ENCODE results near the gene ALCAM.

The ALCAM gene

GRCh38 chr3:105480768-105481167 lies 114.1 kb downstream of the ALCAM start:
- no peak for DNase-seq (ENCODE audit: low read depth in 1 of 2, low spot score in 1 of 2)

- DNase-seq (ENCODE audit: low read depth in 1 of 2, low spot score in 1 of 2), result no peak
These were observed 116.8 kb downstream of the ALCAM start for GRCh38 chr3:105483476-105483875.

- DNase-seq (ENCODE audit: low read depth in 1 of 2, low spot score in 1 of 2), result no peak
These were observed 123.3 kb downstream of the ALCAM start for GRCh38 chr3:105490045-105490444.

DNA sequence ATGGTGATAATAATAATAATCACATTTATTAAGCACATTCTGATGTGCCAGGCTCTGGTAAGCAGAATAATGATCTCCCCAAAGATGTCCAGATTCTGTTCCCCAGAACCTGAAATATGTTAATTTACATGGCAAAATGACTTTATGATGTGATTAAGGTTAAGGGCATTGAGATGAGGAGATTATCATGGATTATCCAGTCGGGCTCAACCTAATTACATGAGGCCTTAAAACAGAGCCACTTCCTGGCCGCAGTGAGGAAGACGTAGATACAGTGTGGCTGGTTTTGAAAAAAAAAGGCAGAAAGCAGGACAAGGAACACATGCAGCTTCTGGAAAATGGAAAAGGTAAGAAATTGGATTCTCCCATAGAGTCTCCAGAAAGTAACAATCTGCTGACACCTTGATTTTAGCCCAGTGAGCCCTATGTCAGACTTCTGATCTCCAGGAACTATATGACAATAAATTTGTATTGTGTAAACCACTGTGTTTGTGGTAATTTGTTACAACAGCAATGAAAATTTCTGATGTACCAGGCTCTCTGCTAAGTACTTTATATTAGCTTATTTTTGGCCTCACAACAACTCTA lies 126.7 kb downstream of the ALCAM start:
- DNase-seq (ENCODE audit: low read depth in 1 of 2, low spot score in 1 of 2), result no peak

DNA sequence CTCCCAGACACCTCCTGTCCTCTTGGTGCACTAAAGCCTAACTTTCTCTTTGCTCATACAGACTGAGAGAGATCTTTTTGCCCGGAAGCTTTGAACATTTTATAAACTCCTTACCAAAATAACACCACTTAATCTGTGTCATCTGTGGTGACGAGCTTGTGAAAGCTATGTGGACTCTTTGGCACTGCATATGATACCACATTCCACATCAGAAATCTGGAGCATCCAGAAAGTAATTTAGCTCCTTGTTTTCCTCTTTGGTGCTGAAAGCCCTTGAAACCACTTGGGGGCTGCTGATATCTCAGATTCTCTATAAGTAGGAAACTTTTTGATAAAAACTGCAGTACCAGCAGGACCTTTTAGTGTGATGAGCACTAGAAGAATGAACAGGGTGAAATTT lies 128.3 kb downstream of the ALCAM start:
- DNase-seq (ENCODE audit: low read depth in 1 of 2, low spot score in 1 of 2), result no peak

DNA sequence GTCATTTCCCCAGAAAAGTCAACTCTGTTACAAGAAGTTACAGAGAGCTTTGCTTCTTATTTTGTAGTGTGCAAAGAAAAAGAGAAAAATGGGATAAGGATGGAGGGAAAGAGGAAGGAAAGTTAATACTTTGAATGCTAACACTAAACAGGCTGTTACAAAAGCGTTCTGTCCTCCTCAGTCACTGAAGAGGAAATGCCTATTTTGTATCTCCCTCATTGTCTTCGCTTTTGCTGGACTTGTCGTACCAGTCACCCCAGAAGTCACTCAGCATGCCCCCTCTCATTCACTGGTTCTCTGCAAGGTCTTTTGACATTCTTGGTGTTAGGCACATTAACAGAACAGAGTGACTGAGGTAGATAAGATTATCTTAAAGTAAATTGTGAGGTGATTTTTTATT lies 129.6 kb downstream of the ALCAM start:
- DNase-seq (ENCODE audit: low read depth in 1 of 2, low spot score in 1 of 2), result no peak

DNA sequence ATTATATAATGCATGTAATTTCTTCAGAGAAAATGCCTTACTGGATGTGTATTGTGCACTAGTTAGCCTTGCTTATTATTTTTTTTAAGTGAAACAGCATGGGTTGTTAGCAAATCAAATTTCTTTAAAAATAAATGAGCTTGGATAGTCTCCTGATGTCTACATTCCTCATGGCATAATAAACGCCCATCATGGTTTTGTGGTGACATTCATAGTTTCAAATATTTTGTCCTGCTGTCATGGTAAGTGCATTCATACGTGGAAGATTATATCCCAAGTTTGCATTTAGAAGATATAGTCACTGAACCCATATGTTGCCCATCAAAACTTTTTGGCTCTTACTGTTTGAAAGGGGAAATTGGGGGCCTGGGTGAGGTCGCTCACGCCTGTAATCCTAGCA lies 130.7 kb downstream of the ALCAM start:
- no peak for DNase-seq (ENCODE audit: low read depth in 1 of 2, low spot score in 1 of 2)

DNA sequence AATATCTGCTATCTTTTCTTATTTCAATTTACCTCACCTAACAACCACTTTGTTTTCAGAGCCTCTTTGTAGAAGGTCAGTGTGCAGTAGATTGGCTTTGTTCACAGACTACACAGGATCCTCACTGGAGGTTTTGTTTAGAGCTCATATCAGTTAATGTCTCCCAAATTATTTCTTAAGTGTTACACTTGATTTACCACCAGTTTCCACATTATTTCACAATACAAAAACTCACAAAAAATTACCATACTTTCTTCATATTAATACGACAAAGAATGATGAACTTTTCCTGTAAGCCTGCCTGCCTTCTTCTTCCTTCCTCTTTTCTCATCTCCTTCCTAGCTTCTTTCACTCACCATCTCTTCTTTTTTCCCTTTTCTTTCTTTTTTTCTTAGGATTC lies 133.3 kb downstream of the ALCAM start:
- no peak for DNase-seq (ENCODE audit: low read depth in 1 of 2, low spot score in 1 of 2)

GRCh38 chr3:105502333-105502732 lies 135.6 kb downstream of the ALCAM start:
- no peak for DNase-seq (ENCODE audit: low read depth in 1 of 2, low spot score in 1 of 2)

- no peak for DNase-seq (ENCODE audit: low read depth in 1 of 2, low spot score in 1 of 2)
These were observed 136.5 kb downstream of the ALCAM start for GRCh38 chr3:105503191-105503593.

GRCh38 chr3:105504440-105504951 lies 137.8 kb downstream of the ALCAM start:
- no peak for DNase-seq (ENCODE audit: low read depth in 1 of 2, low spot score in 1 of 2)

- no peak for DNase-seq (ENCODE audit: low read depth in 1 of 2, low spot score in 1 of 2)
These were observed 138.5 kb downstream of the ALCAM start for GRCh38 chr3:105505170-105505569.

DNA sequence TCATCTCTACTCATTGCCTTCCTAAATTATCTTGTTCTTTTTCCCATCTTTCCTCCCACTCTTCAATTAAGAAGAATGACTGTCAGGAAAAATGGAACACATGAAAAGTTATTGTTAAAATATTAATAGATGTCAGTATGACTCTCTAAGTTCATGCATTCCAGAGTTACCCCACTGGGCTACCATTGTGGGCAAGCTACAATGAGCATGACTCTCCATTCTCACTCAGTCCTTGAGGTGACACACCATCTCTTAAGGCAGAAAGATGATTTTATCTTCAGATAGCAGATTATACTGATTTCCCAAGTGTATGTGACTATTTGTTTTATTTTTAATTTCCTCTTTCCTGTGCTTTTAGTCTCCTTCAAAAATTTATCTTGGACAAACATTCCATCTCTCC lies 144.3 kb downstream of the ALCAM start:
- no peak for DNase-seq (ENCODE audit: low read depth in 1 of 2, low spot score in 1 of 2)

GRCh38 chr3:105512061-105512460 lies 145.4 kb downstream of the ALCAM start:
- no peak for DNase-seq (ENCODE audit: low read depth in 1 of 2, low spot score in 1 of 2)

GRCh38 chr3:105513042-105513441 lies 146.3 kb downstream of the ALCAM start:
- no peak for DNase-seq (ENCODE audit: low read depth in 1 of 2, low spot score in 1 of 2)

DNA sequence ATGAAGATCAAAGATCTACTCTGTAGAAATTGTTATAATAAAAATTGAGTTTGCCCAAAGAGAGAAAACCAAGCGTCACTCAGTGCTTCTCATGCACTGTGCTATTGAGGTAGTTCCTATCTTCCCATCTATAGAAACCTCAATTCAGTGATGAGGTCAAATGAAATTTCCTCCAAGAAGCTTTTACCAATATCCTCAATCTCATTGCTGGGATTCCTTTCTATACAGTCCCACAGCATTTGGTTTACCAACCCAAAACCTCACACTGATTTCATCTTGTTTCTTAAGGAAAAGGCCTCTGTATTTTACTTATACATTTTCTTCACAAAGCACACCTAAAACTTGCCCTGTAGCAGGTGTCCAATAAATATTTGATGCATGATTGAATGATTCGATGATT lies 147.2 kb downstream of the ALCAM start:
- DNase-seq (ENCODE audit: low read depth in 1 of 2, low spot score in 1 of 2), result no peak

DNA sequence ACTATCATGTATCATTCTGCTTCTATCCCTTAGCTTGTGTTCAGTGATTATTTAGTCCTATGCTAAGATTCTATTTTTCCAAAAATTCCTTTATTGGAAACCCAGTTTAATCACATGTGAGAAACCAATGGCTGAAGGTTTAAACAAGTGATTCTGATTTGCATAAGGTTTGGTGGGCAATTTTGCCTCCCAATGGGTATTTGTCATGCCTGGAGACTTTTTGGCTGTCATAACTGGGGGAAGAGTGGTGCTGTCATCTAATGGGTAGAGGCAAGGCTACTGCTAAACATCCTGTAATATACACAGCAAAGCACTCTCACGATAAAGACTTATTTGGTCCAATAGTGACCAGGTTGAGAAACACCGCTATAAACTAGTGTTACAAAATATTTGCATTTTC lies 148.7 kb downstream of the ALCAM start:
- no peak for DNase-seq (ENCODE audit: low read depth in 1 of 2, low spot score in 1 of 2)

DNA sequence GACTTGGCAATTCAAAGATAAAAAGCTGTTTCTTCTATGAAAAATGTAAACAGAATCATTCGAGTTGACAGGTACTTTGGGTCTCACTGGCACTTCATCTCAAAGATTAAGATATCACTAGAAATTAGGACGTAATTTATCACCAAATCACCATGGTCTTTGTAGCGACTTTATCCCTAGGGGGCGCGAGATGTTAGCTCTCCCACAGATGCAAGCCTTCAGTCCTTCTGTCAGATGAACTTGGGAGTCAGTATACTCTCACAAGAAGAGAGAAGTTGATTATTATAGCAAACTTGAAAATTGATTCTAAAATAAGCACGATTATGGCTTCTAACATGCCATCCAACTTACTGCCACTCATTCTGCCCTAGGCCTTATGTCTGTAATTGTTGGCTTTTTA lies 150.3 kb downstream of the ALCAM start:
- DNase-seq (ENCODE audit: low read depth in 1 of 2, low spot score in 1 of 2), result no peak

GRCh38 chr3:105518203-105518602 lies 151.5 kb downstream of the ALCAM start:
- DNase-seq (ENCODE audit: low read depth in 1 of 2, low spot score in 1 of 2), result no peak

GRCh38 chr3:105518806-105519418 lies 152.2 kb downstream of the ALCAM start:
- no peak for DNase-seq (ENCODE audit: low read depth in 1 of 2, low spot score in 1 of 2)

- no peak for DNase-seq (ENCODE audit: low read depth in 1 of 2, low spot score in 1 of 2)
These were observed 155.1 kb downstream of the ALCAM start for GRCh38 chr3:105521770-105522169.

DNA sequence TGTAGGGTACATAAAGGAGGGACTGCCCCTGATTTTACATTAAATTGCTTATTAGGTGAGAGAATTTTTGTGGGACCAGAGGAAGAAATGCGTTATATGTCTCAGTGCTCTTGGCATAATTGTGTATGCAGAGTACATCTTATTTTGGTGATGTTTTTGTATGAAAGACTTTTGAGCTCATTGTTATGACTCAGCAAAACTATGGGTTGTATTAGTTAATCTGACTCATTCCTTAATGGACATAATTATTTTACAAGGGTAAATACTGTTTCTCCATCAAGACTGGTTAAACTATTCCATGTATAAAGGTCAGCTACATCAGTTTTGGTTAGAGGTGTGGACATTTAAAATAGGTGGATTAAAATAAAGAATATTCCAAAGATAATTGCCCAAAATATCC lies 156.8 kb downstream of the ALCAM start:
- no peak for DNase-seq (ENCODE audit: low read depth in 1 of 2, low spot score in 1 of 2)

- no peak for DNase-seq (ENCODE audit: low read depth in 1 of 2, low spot score in 1 of 2)
These were observed 158.8 kb downstream of the ALCAM start for GRCh38 chr3:105525531-105525930.

All from activated T-helper 1 cell treated with anti-CD3 and anti-CD28 coated beads, Interleukin-2, amount 50 U/mL, for 16 hours (primary cell).